GM19193 (cell line): ENCODE data around the gene TSPEAR.

Experiments
- POLR2A ChIP-seq: IDR thresholded peaks from 4 replicates; pipeline ENCODE4 v1.6.1; 2011; ENCODE audit not compliant: insufficient read depth, insufficient read length; ENCODE audit errors: extremely low read depth

TSPEAR gene

DNA sequence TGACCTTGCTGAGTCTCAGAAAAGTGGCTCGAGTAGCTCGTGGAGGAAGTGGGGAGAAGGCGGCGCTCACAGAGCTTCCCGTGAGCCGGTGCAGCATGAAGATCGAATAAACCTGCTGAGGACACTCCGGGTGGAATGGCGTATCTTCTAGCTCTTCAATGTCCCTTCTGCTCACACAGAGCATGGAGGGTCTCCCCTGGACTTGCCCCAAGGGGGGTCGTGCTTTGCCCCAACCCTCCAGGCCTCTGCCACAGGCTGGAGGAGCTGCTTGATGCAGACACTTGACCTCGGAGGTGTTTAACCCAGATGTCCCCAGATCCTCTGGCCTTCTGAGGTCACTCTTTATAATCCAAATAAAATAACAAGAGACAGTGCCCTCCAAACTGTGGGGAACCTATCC is 16.6 kb downstream of the TSPEAR start:
- no peak for TF ChIP-seq POLR2A

DNA sequence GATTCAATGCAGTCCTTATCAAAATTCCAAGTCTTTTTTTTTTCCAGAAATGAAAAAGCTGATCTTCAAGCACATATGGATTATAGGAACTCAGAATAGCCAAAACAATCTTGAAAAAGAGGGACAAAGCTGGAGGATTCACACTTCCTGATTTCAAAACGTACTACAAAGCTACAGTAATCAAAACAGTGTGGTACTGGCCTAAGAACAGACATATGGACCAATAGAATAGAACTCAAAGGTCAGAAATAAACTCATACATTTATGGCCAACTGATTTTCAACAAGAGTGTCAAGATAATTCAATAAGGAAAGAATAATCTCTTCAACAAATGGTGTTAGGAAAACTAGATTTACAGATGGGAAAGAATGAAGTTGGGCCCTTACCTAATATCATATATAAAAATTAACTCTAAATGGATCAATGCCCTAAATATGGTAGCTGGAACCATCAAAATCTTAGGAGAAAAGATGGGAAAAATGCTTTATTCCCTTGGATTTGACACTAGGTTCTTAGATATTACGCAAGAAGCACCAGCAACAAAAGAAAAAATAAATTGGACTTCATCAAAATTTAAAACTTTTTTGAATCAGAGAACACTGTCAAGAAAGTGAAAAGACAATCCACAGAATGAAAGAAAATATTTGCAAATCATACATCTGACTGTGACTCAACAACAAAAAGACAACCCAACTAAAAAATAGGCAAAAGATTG is 18.4 kb downstream of the TSPEAR start:
- no peak for TF ChIP-seq POLR2A

DNA sequence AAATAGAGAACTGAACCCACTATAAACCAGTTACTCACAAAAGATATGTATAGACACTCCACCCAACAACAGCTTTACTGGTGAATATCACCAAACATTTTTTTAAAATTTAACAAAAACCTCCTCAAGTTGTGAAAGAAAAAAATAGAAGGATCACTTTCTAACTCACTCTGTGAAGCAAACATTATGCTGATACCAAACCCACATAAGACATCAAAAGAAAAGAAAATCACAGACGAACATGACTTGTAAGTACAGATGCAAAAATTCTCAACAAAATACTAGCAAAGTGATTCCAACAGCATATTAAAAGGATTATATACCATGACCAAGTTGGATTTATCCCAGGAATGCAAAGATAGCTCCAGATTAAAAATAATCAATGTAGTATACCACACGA is 19.7 kb downstream of the TSPEAR start:
- no peak for TF ChIP-seq POLR2A

DNA sequence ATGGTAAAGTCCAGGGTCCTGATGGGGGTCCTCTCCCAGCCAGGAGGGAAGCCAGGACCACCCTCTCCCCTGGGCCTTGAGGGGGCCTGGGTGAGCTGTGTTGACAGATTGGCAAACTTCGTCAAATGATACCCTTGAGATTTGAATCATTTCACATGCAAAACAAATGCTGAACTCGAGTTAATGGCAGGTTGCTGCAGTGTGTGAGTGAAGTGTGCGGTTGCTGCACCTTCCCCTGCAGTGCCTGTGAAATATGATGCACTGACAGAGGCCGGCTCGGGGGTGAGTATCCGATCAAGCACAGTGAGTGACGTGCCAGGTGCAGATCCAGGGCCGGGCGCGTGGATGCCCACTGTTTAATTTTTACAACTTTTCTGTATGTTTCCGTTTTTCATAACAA is 23.7 kb downstream of the TSPEAR start:
- no peak for TF ChIP-seq POLR2A

GRCh38 chr21:44686843-44687561 is 24.4 kb downstream of the TSPEAR start:
- no peak for TF ChIP-seq POLR2A

- TF ChIP-seq POLR2A, result no peak
Measured at GRCh38 chr21:44686000-44686781, 25.2 kb downstream of the TSPEAR start.

- no peak for TF ChIP-seq POLR2A
Measured at GRCh38 chr21:44684483-44684882, 26.9 kb downstream of the TSPEAR start.

DNA sequence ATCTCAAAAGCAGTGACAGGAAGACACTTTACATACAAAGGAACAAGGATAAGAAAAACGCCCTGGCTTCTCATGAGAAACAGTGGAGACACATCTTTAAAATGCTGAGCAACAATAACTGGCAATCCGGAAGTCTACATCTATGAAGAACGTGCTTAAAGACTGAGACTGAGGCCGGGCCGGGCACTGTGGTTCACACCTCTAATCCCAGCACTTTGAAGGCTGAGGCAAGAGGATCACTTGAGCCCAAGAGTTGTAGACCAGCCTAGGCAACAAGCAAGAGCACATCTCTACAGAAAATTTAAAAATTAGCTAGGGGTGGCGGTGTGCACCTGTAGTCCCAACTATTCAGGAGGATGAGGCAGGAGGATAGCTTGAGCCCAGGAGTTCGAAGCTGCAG is 27.3 kb downstream of the TSPEAR start:
- TF ChIP-seq POLR2A, result no peak

DNA sequence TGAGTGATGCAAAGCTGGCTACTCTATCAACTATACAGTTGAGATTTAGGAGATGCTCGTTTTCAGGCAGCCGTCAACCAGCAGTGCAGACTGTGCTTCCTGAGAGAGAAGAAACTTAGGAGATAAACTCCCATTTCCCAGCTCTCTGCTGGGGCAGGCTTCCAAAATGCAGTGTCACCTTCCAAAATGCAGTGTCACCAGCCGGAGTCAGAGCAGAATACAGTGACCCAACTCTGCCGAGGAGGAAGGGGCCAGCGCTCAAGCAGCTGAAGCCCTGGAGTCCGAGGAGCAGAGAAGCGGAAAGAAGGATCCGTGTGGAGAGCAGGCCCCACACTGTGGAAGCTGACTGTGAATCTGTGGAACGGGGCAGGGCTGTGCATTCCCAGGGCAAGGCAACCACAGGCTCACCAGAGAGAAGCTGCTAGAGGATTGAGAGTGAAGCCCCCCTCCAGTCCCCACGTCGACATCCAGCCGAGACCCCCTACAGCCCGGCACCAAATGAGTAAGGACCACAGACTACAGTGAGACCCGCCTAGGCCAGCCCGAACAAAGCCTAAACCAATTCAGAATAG is 28.7 kb downstream of the TSPEAR start:
- TF ChIP-seq POLR2A, result no peak

DNA sequence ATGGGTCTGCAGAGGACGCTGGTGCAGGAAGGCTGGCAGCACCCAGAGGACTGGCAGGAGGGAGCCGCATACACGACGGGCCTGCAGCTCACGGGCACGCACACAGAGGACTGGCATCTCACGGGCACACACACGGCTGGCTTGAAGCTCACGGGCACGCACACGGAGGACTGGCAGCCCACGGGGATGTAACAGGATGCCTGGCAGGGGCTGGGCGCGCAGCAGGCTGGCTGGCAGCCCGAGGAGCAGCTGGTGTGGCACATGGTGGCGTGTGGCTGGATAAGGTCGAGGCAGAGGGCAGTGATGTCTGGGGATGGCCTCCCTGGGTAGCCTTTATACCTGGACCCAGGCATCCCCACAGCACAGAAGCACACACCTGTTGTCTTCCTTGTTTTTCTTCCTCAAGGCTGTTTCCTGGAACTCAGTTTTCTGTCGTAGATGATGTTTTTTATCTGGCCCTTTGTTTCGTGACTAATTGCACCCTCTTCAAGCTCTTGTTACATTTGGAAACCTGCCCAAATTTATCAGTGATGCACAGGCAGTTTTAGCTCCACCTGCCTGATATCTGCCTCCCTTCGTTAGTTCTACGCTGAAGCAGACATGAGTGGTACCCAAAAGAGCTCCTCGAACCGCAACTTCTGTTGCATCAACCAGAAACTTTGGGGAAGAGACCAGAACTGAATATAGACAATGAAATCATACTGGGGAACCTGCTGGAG is 29.4 kb downstream of the TSPEAR start, which contains the start of gene KRTAP12-1:
KRTAP12-1 (minus strand) TSS at position 303 of the 719 bp plus-strand sequence; CDS start at position 263, 40 bp downstream.
- TF ChIP-seq POLR2A, result no peak

GRCh38 chr21:44681152-44681551 is 30.2 kb downstream of the TSPEAR start:
- TF ChIP-seq POLR2A, result no peak

DNA sequence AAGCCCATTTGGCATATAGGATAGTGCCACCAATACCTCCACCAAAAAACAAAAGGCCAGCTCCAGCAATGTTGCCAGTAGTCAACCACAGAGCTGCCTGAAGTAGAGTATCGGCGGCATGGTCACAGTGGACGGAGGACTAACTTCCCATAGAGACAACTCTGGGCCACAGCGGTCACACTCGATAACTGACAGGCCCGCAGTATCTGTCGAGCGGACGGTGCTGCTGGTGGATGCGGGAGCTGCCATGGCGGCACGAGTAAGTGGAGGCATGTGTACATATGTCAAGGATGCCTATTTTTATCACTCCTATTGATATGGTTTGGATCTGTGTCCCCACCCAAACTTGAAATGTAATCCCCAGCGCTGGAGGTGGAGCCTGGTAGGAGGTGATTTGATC is 33.5 kb downstream of the TSPEAR start:
- TF ChIP-seq POLR2A, result no peak

GRCh38 chr21:44671911-44672310 is 39.5 kb downstream of the TSPEAR start:
- TF ChIP-seq POLR2A, result no peak

- TF ChIP-seq POLR2A, result no peak
Measured at GRCh38 chr21:44670642-44671432, 40.5 kb downstream of the TSPEAR start.
